ENCODE measurements around the gene ARID1B. TPM values are rescaled to one million over a fixed set of nuclear protein-coding genes. Genes with fewer than 3 reads are reported as not detected.

ARID1B gene
- total RNA-seq, 1 experiment from 2014 or later, result 24.2 TPM

DNA sequence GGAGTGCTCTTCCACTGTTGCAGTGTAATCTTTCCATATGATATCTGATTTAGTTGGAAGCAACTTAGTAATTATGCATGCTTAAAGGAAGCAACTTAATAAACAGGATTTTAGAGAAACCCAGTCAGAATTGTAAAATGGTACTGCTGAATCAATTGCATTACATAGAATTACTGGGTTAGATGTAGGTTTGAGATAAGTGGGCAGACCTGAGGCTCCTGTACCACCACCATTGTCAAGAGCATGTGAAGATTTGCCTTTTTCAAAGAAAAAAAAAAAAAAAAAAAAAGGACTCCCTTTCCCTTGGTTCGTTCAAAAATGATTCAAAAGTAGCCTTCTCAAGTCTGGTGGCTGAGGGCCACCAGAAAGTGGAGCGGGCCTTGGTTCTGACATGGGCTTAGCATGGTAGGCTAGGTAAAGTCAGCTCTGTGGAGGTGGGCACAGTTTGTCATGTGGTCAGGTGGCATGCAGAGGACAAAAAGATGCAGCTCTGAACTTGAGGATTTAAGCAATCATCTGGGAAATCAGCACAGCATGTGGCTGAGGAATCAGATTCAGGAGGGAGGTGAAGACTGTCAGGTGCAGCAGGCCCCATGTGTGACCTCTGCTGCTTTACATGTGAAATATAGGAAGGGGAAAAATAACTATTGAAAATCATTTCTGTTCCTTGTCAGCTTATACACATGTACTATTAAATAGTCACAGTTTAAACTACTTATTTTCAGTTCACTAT is 32.4 kb downstream of the ARID1B start:
- DNase-seq (no peak), ATAC-seq (no peak)
- no peaks in the 10 kb centered on the region for H3F3A ChIP-seq (ENCODE audit: low read length, unreplicated experiment)
- H3K9me2 ChIP-seq (replicated peaks; ENCODE audit: low read length), result no peaks in the 10 kb centered on the region
- TF ChIP-seq EZH2phosphoT487 (IDR thresholded peaks at IDR 0.05; ENCODE audit: borderline replicate concordance, low read length) (no peak), EZH2 (IDR thresholded peaks at IDR 0.05; ENCODE audit: low read length, unreplicated experiment) (no peak)
- no peak overlapping the region for H2AFZ ChIP-seq (ENCODE audit: low read length)
- H3K4me2 ChIP-seq (ENCODE audit: low read length), result no peak overlapping the region
- no peaks in the 10 kb centered on the region for H3K36me3 ChIP-seq (ENCODE audit: low read depth, low read length)
- no TSS peak for BruUV-seq (replicated peaks)
- H3K4me1 ChIP-seq (ENCODE audit: insufficient read depth, low read length), result no peaks in the 10 kb centered on the region
- ChIA-PET POLR2A (ENCODE audit: unreplicated experiment) (no interaction called here), CTCF (no interaction called here)
- 0 out of 2 replicates have a peak, but pooled peaks cover 5% of the 10 kb centered on the region for H4K20me1 ChIP-seq (ENCODE audit: low read length)
- no peak overlapping the region for H3K27ac ChIP-seq (ENCODE audit: low read length)
- intact Hi-C loops (cut with micrococcal nuclease), result no loop called here
- H3K9me3 ChIP-seq (ENCODE audit: low read length), result no peaks in the 10 kb centered on the region
- peaks cover 95% of the 10 kb centered on the region for H3K79me2 ChIP-seq (ENCODE audit: low read length)
- H3K27me3 ChIP-seq (ENCODE audit: low read length), result no peaks in the 10 kb centered on the region
- no peak overlapping the region for H3K4me3 ChIP-seq (ENCODE audit: low read length)
- no peak overlapping the region for H3K9ac ChIP-seq (ENCODE audit: low read length)

DNA sequence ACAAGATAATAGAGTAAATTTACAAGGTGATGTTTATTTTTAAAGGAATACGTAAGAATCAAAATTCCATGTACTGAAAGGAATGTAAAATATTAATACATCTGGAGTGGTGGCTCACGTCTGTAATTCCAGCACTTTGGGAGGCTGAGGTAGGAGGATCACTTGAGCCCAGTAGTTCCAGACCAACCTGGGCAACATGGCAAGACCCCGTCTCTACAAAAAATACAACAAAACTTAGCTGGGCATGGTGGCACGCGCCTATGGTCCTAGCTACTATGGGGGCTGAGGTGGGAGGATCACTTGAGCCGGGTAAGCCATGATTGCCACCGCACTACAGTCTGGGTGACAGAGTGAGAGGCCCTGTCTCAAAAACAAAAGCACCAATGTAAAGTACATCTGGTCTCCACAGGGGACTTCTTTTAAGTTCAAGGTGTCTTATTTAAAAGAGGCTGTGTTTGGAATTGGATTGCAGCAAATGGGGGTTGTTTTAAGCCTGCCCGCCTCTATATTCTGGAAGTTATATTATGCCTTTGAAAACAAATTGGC is 36.9 kb downstream of the ARID1B start:
- no TSS peak for BruUV-seq (replicated peaks)
- Histone ChIP-seq H3K79me2 (ENCODE audit: low read length) (peaks cover 96% of the 10 kb centered on the region), H3K4me2 (ENCODE audit: low read length) (no peak overlapping the region), H3K36me3 (ENCODE audit: low read depth, low read length) (no peaks in the 10 kb centered on the region), H2AFZ (ENCODE audit: low read length) (no peak overlapping the region), H3F3A (ENCODE audit: low read length, unreplicated experiment) (no peaks in the 10 kb centered on the region), H3K4me3 (ENCODE audit: low read length) (no peak overlapping the region), H3K27me3 (ENCODE audit: low read length) (no peaks in the 10 kb centered on the region), H3K4me1 (ENCODE audit: insufficient read depth, low read length) (no peaks in the 10 kb centered on the region), H3K9me2 (replicated peaks; ENCODE audit: low read length) (no peaks in the 10 kb centered on the region), H4K20me1 (ENCODE audit: low read length) (peaks cover 8% of the 10 kb centered on the region; the same call in 1 of the 2 replicates), H3K9me3 (ENCODE audit: low read length) (no peaks in the 10 kb centered on the region), H3K9ac (ENCODE audit: low read length) (no peak overlapping the region), H3K27ac (ENCODE audit: low read length) (no peak overlapping the region)
- ATAC-seq (no peak), DNase-seq (no peak)
- no peak for TF ChIP-seq EZH2 (IDR thresholded peaks at IDR 0.05; ENCODE audit: low read length, unreplicated experiment)
- ChIA-PET POLR2A (ENCODE audit: unreplicated experiment) (no interaction called here), CTCF (no interaction called here)
- intact Hi-C loops (cut with micrococcal nuclease), result no loop called here

DNA sequence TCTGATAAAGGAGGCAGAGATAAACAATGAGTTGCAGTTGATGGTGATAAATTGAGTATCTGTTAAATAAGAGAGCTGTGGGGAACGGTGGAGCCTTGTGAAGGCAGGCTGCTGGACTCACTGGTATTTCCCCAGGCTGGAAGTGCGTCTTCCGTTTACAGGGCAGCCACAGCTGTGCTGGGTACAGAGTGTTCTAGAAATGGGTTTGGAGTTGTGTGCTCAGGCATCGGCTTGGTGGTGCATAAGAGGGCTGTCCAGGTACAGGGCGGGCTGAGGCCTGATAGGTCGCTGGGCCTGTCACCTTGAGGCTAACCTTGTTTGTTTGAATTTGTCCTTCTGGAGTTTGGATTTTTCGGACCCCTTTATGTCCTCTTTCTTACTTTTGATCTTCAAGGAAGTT is 39.3 kb downstream of the ARID1B start:
- intact Hi-C loops (cut with micrococcal nuclease), result no loop called here
- ChIA-PET CTCF (no interaction called here), POLR2A (ENCODE audit: unreplicated experiment) (no interaction called here)
- Histone ChIP-seq H3K9ac (ENCODE audit: low read length) (no peak overlapping the region), H3K9me3 (ENCODE audit: low read length) (no peaks in the 10 kb centered on the region), H4K20me1 (ENCODE audit: low read length) (peaks cover 8% of the 10 kb centered on the region; the same call in 1 of the 2 replicates), H3K79me2 (ENCODE audit: low read length) (peaks cover 96% of the 10 kb centered on the region), H3K4me1 (ENCODE audit: insufficient read depth, low read length) (no peaks in the 10 kb centered on the region), H2AFZ (ENCODE audit: low read length) (no peak overlapping the region), H3K9me2 (replicated peaks; ENCODE audit: low read length) (no peaks in the 10 kb centered on the region), H3F3A (ENCODE audit: low read length, unreplicated experiment) (no peaks in the 10 kb centered on the region), H3K27me3 (ENCODE audit: low read length) (no peaks in the 10 kb centered on the region), H3K27ac (ENCODE audit: low read length) (no peak overlapping the region), H3K36me3 (ENCODE audit: low read depth, low read length) (no peaks in the 10 kb centered on the region), H3K4me3 (ENCODE audit: low read length) (no peak overlapping the region), H3K4me2 (ENCODE audit: low read length) (no peak overlapping the region)
- ATAC-seq, result no peak
- TF ChIP-seq, protein P1, sequence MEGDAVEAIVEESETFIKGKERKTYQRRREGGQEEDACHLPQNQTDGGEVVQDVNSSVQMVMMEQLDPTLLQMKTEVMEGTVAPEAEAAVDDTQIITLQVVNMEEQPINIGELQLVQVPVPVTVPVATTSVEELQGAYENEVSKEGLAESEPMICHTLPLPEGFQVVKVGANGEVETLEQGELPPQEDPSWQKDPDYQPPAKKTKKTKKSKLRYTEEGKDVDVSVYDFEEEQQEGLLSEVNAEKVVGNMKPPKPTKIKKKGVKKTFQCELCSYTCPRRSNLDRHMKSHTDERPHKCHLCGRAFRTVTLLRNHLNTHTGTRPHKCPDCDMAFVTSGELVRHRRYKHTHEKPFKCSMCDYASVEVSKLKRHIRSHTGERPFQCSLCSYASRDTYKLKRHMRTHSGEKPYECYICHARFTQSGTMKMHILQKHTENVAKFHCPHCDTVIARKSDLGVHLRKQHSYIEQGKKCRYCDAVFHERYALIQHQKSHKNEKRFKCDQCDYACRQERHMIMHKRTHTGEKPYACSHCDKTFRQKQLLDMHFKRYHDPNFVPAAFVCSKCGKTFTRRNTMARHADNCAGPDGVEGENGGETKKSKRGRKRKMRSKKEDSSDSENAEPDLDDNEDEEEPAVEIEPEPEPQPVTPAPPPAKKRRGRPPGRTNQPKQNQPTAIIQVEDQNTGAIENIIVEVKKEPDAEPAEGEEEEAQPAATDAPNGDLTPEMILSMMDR (conservative IDR thresholded peaks at IDR 0.05; ENCODE audit: low read depth, low read length), result no peak
- TF ChIP-seq EZH2 (IDR thresholded peaks at IDR 0.05; ENCODE audit: low read length, unreplicated experiment) (no peak), EZH2phosphoT487 (IDR thresholded peaks at IDR 0.05; ENCODE audit: borderline replicate concordance, low read length) (no peak)
- no peak for DNase-seq
- BruUV-seq (replicated peaks), result no TSS peak
